AG09309 (cell line): ENCODE measurements around the gene NFIC.
"Not testable (repeated sequence)": the region's sequence is repeated elsewhere in the genome, so short reads cannot be mapped to it uniquely, and the experiment has no call there.

Experiments
- DNase-seq: peaks from one replicate; pipeline ENCODE4 v3.0.0-alpha.2; 2010; ENCODE audit warnings: low read depth
- H3K4me3 ChIP-seq: 2 replicates; pipeline ENCODE4 v1.5.1; 2011; ENCODE audit warnings: mild to moderate bottlenecking, low read depth, low read length, moderate library complexity; ENCODE audit not compliant: control insufficient read depth
- TF ChIP-seq, protein P1 (sequence below): IDR thresholded peaks from 2 replicates; pipeline ENCODE4 v1.5.1; 2011; ENCODE audit warnings: mild to moderate bottlenecking, low read depth, low read length, inconsistent platforms; ENCODE audit not compliant: insufficient read depth, control insufficient read depth; ENCODE audit errors: missing control alignments

Gene NFIC

DNA sequence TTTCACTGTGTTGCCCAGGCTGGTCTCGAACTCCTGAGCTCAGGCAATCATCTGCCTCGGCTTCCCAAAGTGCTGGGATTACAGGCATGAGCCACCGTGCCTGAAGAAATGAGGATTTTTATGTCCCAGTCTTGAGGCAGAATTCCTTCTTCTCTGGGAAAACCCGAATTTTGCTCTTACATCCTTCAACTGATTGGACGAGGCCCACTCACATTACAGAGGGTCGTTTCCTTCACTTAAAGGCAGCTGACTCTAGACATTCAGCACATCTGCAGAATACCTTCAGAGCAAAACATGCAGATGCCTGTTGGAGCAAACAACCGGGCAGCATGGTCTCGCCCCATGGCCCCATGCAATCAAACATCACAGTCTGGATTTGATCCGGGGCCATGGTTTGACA, 36.3 kb upstream of the NFIC start:
- TF ChIP-seq, protein P1, sequence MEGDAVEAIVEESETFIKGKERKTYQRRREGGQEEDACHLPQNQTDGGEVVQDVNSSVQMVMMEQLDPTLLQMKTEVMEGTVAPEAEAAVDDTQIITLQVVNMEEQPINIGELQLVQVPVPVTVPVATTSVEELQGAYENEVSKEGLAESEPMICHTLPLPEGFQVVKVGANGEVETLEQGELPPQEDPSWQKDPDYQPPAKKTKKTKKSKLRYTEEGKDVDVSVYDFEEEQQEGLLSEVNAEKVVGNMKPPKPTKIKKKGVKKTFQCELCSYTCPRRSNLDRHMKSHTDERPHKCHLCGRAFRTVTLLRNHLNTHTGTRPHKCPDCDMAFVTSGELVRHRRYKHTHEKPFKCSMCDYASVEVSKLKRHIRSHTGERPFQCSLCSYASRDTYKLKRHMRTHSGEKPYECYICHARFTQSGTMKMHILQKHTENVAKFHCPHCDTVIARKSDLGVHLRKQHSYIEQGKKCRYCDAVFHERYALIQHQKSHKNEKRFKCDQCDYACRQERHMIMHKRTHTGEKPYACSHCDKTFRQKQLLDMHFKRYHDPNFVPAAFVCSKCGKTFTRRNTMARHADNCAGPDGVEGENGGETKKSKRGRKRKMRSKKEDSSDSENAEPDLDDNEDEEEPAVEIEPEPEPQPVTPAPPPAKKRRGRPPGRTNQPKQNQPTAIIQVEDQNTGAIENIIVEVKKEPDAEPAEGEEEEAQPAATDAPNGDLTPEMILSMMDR: no peak
- no peak for DNase-seq

DNA sequence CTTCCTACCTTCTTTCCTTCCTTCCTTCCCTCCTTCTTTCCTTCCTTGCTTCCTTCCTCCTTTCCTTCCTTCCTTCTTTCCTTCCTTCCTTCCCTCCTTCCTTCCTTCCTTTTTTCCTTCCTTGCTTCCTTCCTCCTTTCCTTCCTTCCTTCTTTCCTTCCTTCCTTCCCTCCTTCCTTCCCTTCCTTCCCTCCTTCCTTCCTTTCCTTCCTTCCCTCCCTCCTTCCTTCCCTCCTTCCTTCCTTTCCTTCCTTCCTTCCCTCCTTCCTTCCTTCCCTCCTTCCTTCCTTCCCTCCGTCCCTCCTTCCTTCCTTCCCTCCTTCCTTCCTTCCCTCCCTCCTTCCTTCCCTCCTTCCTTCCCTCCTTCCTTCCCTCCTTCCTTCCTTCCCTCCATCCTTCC, 34.2 kb upstream of the NFIC start:
- not testable (repeated sequence) for DNase-seq, H3K4me3 ChIP-seq

More for the DNA sequence above, 36.3 kb upstream of the NFIC start:
- H3K4me3 ChIP-seq: no peak overlapping the region

DNA sequence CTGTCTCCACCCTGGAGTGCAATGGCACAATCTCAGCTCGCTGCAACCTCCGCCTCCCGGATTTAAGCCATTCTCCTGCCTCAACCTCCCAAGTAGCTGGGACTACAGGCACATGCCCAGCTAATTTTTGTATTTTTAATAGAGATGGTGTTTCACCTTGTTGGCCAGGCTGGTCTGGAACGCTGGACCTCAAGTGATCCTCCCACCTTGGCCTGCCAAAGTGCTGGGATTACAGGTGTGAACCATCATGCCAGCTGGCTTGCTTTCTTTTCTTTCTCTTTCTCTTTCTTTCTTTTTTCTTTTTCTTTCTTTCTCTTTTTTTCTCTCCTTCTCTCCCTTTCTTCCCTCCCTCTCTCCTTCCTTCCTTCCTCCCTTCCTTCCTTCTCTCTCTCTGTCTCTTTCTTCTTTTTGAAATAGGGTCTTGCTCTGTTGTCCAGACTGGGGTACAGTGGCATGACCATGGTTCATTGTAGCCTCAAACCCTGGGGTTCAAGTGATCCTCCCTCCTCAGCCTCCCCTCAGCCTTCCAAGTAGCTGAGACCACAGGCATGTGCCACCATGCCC, 33.3 kb upstream of the NFIC start:
- no peak for DNase-seq
- no peak overlapping the region for H3K4me3 ChIP-seq
- TF ChIP-seq, protein P1: no peak

DNA sequence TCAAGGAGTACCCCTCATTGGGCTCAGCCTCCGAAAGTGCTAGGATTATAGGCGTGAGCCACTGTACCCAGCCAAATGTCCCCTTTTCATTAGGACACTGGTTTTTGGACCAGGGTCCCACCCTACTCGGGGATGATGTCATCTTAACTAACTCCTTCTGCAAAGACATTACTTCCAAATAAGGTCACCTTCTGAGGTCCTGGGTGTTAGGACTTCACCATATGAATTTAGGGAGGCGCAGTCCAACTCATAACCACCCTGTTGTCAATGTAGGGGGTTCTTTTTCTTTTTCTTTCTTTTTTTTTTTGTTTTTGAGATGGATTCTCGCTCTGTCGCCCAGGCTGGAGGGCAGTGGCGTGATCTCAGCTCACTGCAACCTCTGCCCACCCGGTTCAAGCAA, 32.7 kb upstream of the NFIC start:
- no peak overlapping the region for H3K4me3 ChIP-seq
- TF ChIP-seq, protein P1: no peak

DNA sequence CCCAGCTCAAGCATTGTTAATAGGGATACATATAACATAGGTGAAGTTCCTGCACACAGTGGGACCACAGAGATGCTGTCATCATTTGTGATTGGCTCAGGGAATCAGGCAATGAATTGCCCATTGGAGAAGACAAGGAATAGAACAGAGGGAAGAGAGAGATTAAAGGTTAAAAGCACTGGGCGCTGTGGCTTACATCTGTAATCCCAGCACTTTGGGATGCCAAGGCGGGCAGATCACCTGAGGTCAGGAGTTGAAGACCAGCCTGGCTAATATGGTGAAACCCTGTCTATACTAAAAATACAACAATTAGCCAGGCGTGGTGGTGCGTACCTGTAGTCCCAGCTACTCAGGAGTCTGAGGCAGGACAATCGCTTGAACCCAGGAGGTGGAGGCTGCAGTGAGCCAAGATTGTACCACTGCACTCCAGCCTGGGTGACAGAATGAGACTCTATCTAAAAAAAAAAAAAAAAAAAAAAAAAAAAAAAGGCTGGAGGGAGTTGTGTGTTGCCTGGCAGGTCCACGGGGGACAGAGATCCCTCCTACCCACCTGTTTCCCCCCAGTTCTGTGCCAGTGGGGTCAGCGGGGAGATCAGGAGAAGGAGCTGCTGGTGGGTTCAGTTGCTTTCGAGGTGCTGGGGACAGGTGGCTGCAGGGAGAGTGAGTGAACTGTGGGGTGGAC, 31.5 kb upstream of the NFIC start:
- not testable (repeated sequence) for DNase-seq, H3K4me3 ChIP-seq

More for the DNA sequence above, 32.7 kb upstream of the NFIC start:
- no peak for DNase-seq

DNA sequence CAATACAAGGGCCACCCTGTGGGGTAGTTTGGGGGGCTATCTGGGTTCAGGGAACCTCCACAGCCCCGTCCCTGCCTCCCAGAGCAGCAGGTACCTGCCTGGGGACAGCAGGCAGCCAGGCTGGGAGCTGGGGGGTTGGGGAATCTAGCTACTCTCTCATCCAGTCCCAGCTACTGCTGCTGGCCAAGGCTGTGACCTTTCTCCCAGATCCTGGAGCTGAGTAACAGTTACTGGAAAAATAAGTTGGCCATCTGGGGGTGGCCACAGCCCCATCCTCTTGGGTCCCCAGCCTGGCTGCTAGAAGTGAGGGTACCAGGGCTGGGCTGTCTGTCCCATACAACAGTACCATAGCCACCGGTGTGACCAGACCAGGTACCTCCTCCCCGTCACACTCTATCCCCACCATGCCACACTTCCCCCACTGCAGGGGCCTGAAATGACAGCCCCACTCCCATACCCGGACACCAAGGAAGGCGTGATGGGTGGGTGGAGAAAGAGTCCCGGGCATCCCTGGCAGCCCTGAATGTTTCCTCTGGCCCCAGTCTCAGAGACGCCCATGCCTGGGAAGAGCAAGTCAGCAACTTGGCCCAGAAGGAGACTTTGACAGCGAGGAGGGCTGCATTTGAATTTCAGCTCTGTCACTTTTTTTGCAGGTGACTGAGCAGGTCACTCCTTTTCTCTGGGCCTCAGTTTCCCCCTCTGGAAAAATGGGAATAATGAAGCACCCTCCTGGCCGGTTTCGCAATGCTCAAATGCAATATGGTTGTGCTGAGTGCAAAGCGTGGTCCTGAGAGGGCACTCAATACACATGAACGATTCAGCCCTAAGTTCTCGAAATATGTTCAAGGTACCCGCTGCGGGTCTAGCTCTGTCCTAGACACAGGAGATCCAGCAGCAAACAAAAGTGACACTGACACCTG, 30.7 kb upstream of the NFIC start:
- TF ChIP-seq, protein P1: no peak
- no peak for DNase-seq
- no peak overlapping the region for H3K4me3 ChIP-seq

DNA sequence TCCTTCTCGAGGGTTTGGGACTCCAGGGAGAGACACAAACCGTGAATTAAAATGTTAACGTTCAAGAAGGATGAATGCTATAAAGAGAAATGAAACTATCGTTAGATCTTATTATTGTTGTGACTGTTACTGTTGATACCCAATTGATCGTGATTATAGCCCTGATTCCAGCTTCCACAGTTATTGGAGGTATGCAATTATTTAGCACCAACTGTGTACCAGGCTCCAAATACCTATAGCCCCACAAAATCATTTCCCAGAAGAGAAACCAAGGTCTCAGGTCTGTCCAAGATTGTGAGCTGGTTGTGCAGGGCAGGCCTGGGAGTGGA, 30.1 kb upstream of the NFIC start:
- TF ChIP-seq, protein P1: no peak
- no peak overlapping the region for H3K4me3 ChIP-seq
- DNase-seq: no peak
